ENCODE results near the gene MFAP5.
A peak's percentile ranks its signal among the peaks of the same experiment; 100 is the strongest.
"Not testable (repeated sequence)": the region's sequence is repeated elsewhere in the genome, so short reads cannot be mapped to it uniquely, and the experiment has no call there.

The MFAP5 gene

GRCh38 chr12:8635342-8636006 is 27.2 kb downstream of the MFAP5 start:
- H3K36me3 ChIP-seq (replicated peaks); H3K4me3 ChIP-seq; H3K9me3 ChIP-seq; in situ Hi-C loops (cut with MboI; ENCODE audit: low sequenced_read_pairs); H3K27me3 ChIP-seq (ENCODE audit: low read depth): not testable (repeated sequence)
- peaks cover 12% of the 10 kb centered on the region for H3K4me1 ChIP-seq
- peak in 1 of 2 experiments; percentile 45 for DNase-seq (ENCODE audit: low spot score in 2 of 2)

GRCh38 chr12:8630131-8630530 is 32.5 kb downstream of the MFAP5 start:
- Histone ChIP-seq H3K36me3 (replicated peaks) (no peaks in the 10 kb centered on the region), H3K4me3 (no peak overlapping the region), H3K27me3 (ENCODE audit: low read depth) (no peaks in the 10 kb centered on the region), H3K9me3 (no peaks in the 10 kb centered on the region), H3K4me1 (no peaks in the 10 kb centered on the region; the same call in 1 of the 2 replicates)
- in situ Hi-C loops (cut with MboI; ENCODE audit: low sequenced_read_pairs) = no loop called here
- no peak for DNase-seq (ENCODE audit: low spot score in 2 of 2)

GRCh38 chr12:8629486-8630033 is 33.1 kb downstream of the MFAP5 start:
- Histone ChIP-seq H3K4me3 (no peak overlapping the region), H3K36me3 (replicated peaks) (no peaks in the 10 kb centered on the region), H3K27me3 (ENCODE audit: low read depth) (no peaks in the 10 kb centered on the region), H3K4me1 (no peaks in the 10 kb centered on the region), H3K9me3 (no peaks in the 10 kb centered on the region)
- in situ Hi-C loops (cut with MboI; ENCODE audit: low sequenced_read_pairs) = no loop called here
- DNase-seq (ENCODE audit: low spot score in 2 of 2) = no peak

GRCh38 chr12:8628731-8629130 is 33.9 kb downstream of the MFAP5 start:
- Histone ChIP-seq H3K36me3 (replicated peaks) (no peaks in the 10 kb centered on the region), H3K9me3 (no peaks in the 10 kb centered on the region), H3K4me3 (no peak overlapping the region), H3K27me3 (ENCODE audit: low read depth) (no peaks in the 10 kb centered on the region), H3K4me1 (no peaks in the 10 kb centered on the region)
- in situ Hi-C loops (cut with MboI; ENCODE audit: low sequenced_read_pairs) = no loop called here
- no peak for DNase-seq (ENCODE audit: low spot score in 2 of 2)

- H3K9me3 ChIP-seq; H3K4me3 ChIP-seq; DNase-seq (ENCODE audit: low spot score in 2 of 2); in situ Hi-C loops (cut with MboI; ENCODE audit: low sequenced_read_pairs); H3K4me1 ChIP-seq; H3K36me3 ChIP-seq (replicated peaks); H3K27me3 ChIP-seq (ENCODE audit: low read depth): not testable (repeated sequence)
Measured at GRCh38 chr12:8624750-8625149, 37.9 kb downstream of the MFAP5 start.

GRCh38 chr12:8622646-8623045 is 40.0 kb downstream of the MFAP5 start:
- DNase-seq (ENCODE audit: low spot score in 2 of 2) = no peak
- Histone ChIP-seq H3K27me3 (ENCODE audit: low read depth) (no peaks in the 10 kb centered on the region), H3K9me3 (no peaks in the 10 kb centered on the region), H3K4me1 (no peaks in the 10 kb centered on the region), H3K4me3 (no peak overlapping the region), H3K36me3 (replicated peaks) (no peaks in the 10 kb centered on the region)
- in situ Hi-C loops (cut with MboI; ENCODE audit: low sequenced_read_pairs) = no loop called here

GRCh38 chr12:8615206-8615605 is 47.4 kb downstream of the MFAP5 start:
- no peak for DNase-seq (ENCODE audit: low spot score in 2 of 2)
- Histone ChIP-seq H3K4me3 (no peak overlapping the region), H3K36me3 (replicated peaks) (no peaks in the 10 kb centered on the region), H3K9me3 (no peaks in the 10 kb centered on the region), H3K27me3 (ENCODE audit: low read depth) (no peaks in the 10 kb centered on the region), H3K4me1 (no peaks in the 10 kb centered on the region)
- in situ Hi-C loops (cut with MboI; ENCODE audit: low sequenced_read_pairs) = no loop called here

GRCh38 chr12:8613881-8614280 is 48.7 kb downstream of the MFAP5 start:
- H3K4me1 ChIP-seq; H3K36me3 ChIP-seq (replicated peaks); H3K4me3 ChIP-seq; DNase-seq (ENCODE audit: low spot score in 2 of 2); H3K27me3 ChIP-seq (ENCODE audit: low read depth); in situ Hi-C loops (cut with MboI; ENCODE audit: low sequenced_read_pairs); H3K9me3 ChIP-seq: not testable (repeated sequence)

- Histone ChIP-seq H3K4me1 (no peaks in the 10 kb centered on the region), H3K9me3 (no peaks in the 10 kb centered on the region), H3K36me3 (replicated peaks) (no peaks in the 10 kb centered on the region), H3K27me3 (ENCODE audit: low read depth) (no peaks in the 10 kb centered on the region), H3K4me3 (no peak within 1 kb of the TSS)
- in situ Hi-C loops (cut with MboI; ENCODE audit: low sequenced_read_pairs) = no loop called here
- DNase-seq (ENCODE audit: low spot score in 2 of 2) = no peak
Measured at GRCh38 chr12:8612629-8613028, 50.0 kb downstream of the MFAP5 start, which contains the start of gene AICDA. AICDA (minus strand) TSS chr12:8612859; CDS start chr12:8612767, 92 bp downstream.

GRCh38 chr12:8609061-8609570 is 53.5 kb downstream of the MFAP5 start:
- H3K4me3 ChIP-seq = no peak overlapping the region
- H3K36me3 ChIP-seq (replicated peaks) = no peaks in the 10 kb centered on the region
- no peaks in the 10 kb centered on the region for H3K4me1 ChIP-seq
- no peaks in the 10 kb centered on the region for H3K27me3 ChIP-seq (ENCODE audit: low read depth)
- in situ Hi-C loops (cut with MboI; ENCODE audit: low sequenced_read_pairs) = no loop called here
- no peaks in the 10 kb centered on the region for H3K9me3 ChIP-seq
- peak; percentile 57 to 59 for DNase-seq (ENCODE audit: low spot score in 2 of 2)

GRCh38 chr12:8606890-8607289 is 55.7 kb downstream of the MFAP5 start:
- Histone ChIP-seq H3K36me3 (replicated peaks) (no peaks in the 10 kb centered on the region), H3K9me3 (no peaks in the 10 kb centered on the region), H3K4me1 (no peaks in the 10 kb centered on the region), H3K27me3 (ENCODE audit: low read depth) (no peaks in the 10 kb centered on the region), H3K4me3 (no peak overlapping the region)
- in situ Hi-C loops (cut with MboI; ENCODE audit: low sequenced_read_pairs) = no loop called here
- DNase-seq (ENCODE audit: low spot score in 2 of 2) = no peak

- no peaks in the 10 kb centered on the region for H3K9me3 ChIP-seq
- H3K4me1 ChIP-seq = no peaks in the 10 kb centered on the region
- no peak overlapping the region for H3K4me3 ChIP-seq
- no peak for DNase-seq (ENCODE audit: low spot score in 2 of 2)
- in situ Hi-C loops (cut with MboI; ENCODE audit: low sequenced_read_pairs) = no loop called here
- H3K36me3 ChIP-seq (replicated peaks) = no peaks in the 10 kb centered on the region
- H3K27me3 ChIP-seq (ENCODE audit: low read depth) = no peaks in the 10 kb centered on the region
Measured at GRCh38 chr12:8605057-8605456, 57.6 kb downstream of the MFAP5 start.

GRCh38 chr12:8603856-8604255 is 58.8 kb downstream of the MFAP5 start:
- in situ Hi-C loops (cut with MboI; ENCODE audit: low sequenced_read_pairs) = no loop called here
- no peak for DNase-seq (ENCODE audit: low spot score in 2 of 2)

GRCh38 chr12:8603286-8603685 is 59.3 kb downstream of the MFAP5 start:
- Histone ChIP-seq H3K4me3 (no peak overlapping the region), H3K36me3 (replicated peaks) (no peaks in the 10 kb centered on the region), H3K27me3 (ENCODE audit: low read depth) (no peaks in the 10 kb centered on the region), H3K9me3 (no peaks in the 10 kb centered on the region), H3K4me1 (no peaks in the 10 kb centered on the region)
- DNase-seq (ENCODE audit: low spot score in 2 of 2) = no peak
- in situ Hi-C loops (cut with MboI; ENCODE audit: low sequenced_read_pairs) = no loop called here

More at GRCh38 chr12:8603856-8604255, 58.8 kb downstream of the MFAP5 start:
- Histone ChIP-seq H3K4me1 (no peaks in the 10 kb centered on the region), H3K4me3 (no peak overlapping the region), H3K36me3 (replicated peaks) (no peaks in the 10 kb centered on the region), H3K27me3 (ENCODE audit: low read depth) (no peaks in the 10 kb centered on the region), H3K9me3 (no peaks in the 10 kb centered on the region)
